Measurements from ENCODE around the gene GABRD.
A peak's percentile ranks its signal among the peaks of the same experiment; 100 is the strongest.

Gene GABRD

DNA sequence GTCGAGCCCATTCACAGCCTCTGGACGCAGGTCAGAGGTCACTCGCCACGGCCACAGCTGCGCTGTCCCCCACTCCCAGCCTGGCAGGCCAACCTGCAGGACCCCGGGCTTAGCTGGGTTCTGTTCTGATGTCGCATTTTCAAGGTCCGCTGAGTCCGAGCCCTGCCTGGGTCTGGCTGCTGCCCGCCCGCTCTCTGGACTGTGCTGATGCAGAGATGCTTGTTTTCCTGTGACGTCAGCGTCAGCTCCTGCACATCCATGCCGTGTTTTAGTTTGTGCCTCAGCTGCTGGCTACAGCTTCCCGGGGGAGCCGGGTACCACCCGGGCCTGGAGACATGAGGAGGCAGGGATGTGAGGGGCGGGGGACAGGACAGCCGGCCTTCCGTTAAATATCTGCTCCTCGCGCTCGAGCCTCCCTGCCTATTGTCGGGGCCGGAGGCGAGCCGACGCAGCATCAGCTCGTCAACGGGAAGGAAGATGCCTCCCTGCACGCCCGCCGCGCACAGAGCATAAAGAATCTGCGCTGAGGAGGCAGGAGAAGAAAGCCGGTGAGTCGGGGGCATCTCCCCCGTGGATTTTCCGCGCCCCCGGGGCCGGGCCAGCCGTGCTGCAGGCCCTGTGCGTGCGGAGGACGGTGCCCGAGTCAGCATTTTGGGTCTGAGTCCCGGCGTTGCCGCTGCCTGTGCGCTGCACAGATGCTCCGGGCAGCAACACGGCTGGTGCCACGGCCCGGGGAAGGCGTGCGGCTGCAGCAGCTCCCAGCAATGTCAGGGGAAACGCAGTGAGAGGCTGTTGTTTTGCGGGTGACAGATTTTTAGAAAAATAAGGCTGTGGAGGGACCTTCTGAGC is 54.5 kb downstream of the GABRD start:
- TF ChIP-seq, protein P1, sequence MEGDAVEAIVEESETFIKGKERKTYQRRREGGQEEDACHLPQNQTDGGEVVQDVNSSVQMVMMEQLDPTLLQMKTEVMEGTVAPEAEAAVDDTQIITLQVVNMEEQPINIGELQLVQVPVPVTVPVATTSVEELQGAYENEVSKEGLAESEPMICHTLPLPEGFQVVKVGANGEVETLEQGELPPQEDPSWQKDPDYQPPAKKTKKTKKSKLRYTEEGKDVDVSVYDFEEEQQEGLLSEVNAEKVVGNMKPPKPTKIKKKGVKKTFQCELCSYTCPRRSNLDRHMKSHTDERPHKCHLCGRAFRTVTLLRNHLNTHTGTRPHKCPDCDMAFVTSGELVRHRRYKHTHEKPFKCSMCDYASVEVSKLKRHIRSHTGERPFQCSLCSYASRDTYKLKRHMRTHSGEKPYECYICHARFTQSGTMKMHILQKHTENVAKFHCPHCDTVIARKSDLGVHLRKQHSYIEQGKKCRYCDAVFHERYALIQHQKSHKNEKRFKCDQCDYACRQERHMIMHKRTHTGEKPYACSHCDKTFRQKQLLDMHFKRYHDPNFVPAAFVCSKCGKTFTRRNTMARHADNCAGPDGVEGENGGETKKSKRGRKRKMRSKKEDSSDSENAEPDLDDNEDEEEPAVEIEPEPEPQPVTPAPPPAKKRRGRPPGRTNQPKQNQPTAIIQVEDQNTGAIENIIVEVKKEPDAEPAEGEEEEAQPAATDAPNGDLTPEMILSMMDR (conservative IDR thresholded peaks at IDR 0.05; ENCODE audit: low read length) = no peak
- H3K4me3 ChIP-seq (ENCODE audit: low read length) = peak overlapping the region; percentile 54
- peak; percentile 44 for DNase-seq (ENCODE audit: low read depth)

DNA sequence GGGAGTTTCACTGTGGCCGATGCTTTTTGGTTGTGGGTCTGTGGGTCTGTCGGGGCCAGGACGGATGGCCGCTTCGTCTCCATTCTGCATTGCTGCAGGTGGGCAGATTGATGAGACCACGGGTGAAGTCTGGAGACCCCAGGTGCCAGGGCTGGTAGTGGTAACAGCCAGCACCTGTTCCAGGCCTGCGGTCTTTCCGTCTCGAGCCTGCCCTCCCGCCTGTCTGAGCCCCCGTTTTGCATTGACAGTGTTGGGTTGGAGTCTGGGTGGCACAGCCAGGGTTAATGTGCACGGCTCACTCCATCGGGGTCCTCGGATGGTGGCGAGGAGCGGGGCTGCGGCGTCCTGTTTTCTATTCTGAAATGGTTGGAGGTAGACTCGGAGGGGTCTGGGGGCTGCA is 55.3 kb downstream of the GABRD start:
- TF ChIP-seq, protein P1 (conservative IDR thresholded peaks at IDR 0.05; ENCODE audit: low read length) = no peak
- no peak overlapping the region; the same call in 1 of the 2 replicates for H3K4me3 ChIP-seq (ENCODE audit: low read length)
- DNase-seq (ENCODE audit: low read depth) = no peak

DNA sequence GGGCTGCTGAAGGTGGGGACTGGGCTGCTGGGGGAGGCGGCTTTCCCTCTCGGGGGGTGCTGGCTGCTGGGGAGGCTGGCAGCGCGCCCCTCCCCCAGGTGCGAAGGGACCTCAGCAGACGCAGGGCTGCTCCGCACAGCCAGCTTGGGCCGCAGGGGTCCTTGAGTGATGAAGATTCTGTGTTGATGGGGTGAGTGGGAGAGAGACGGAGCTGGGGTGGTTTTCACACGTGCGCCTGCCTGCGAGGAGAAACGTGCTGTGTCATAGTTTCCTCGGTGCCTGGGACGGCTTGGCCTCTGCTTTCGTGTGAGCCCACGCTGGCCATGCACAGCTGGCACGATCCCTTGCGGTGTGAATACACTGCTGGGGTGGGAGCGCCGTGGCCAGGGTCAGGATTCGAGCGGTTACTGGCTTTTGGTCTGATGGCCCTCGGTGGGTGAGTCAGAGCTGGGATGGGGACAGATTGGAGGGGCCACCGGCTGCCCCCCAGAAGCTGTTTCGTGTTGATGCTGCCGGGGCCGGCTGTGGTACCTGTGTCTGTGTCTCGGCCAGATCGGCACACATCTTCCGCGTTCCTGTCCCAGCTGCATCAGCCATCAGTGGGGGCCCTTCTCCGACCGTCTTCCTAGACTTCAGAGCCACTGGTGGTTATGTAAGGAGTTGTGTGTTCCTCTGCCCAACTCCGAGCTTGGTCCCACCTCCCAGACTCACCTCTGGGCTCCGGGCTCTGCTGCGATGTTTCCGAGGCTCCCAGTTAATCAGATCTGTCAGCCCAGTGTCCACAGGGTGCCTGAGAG is 56.0 kb downstream of the GABRD start:
- no peak overlapping the region for H3K4me3 ChIP-seq (ENCODE audit: low read length)
- TF ChIP-seq, protein P1 (conservative IDR thresholded peaks at IDR 0.05; ENCODE audit: low read length) = no peak
- no peak for DNase-seq (ENCODE audit: low read depth)

DNA sequence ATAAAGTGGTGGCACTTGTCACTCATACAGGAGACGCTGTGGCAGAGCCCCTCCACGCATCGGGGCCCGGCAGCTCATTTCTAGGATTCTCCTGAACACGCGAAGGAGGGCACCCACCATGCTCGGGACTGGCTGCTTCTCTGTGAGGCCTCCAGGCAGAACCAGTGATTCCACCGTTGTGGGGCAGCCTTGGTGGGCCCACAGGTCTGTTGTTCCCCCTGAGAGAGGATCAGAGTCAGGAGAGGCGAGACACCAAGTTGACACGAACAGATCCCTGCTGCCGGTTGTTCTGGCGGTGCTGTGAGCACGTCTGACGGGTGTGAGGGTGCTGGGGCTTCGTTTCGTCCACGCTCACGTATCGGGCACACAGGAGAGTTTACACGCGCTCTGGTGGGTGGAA is 57.7 kb downstream of the GABRD start:
- no peak for DNase-seq (ENCODE audit: low read depth)
- TF ChIP-seq, protein P1 (conservative IDR thresholded peaks at IDR 0.05; ENCODE audit: low read length) = no peak
- H3K4me3 ChIP-seq (ENCODE audit: low read length) = no peak overlapping the region

DNA sequence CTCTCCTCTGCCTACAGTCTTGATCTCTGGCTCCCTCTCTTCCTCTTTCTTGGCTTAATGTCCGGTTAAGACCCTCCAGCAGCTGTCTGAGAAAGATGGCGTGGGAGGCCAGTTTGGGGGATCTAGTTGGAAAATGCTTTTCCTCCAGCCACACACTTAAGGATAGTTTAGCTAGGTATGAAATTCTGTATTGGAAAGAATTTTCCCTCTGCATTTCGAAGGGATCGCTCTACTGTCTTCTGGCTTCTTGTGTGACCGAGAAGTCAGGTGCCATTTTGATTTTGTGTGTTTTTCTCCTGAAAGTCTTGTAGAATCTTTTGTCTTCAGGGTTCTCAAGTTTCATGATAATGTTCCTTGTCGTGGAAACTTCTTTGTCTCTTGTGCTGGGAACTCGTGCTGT is 59.0 kb downstream of the GABRD start:
- no peak for DNase-seq (ENCODE audit: low read depth)
- H3K4me3 ChIP-seq (ENCODE audit: low read length) = no peak overlapping the region
- TF ChIP-seq, protein P1 (conservative IDR thresholded peaks at IDR 0.05; ENCODE audit: low read length) = no peak

- TF ChIP-seq, protein P1 (conservative IDR thresholded peaks at IDR 0.05; ENCODE audit: low read length) = no peak
- no peak overlapping the region for H3K4me3 ChIP-seq (ENCODE audit: low read length)
Observed at GRCh38 chr1:2079396-2080085, 60.4 kb downstream of the GABRD start.

More at GRCh38 chr1:2079396-2080085, 60.4 kb downstream of the GABRD start:
- DNase-seq (ENCODE audit: low read depth) = no peak
